ENCODE results near the gene DNAH9. TPM values are rescaled to one million over a fixed set of nuclear protein-coding genes. Genes with fewer than 3 reads are reported as not detected.
A peak's percentile ranks its signal among the peaks of the same experiment; 100 is the strongest.

The DNAH9 gene
- polyA plus RNA-seq, 5 donors = 2.3 to 9.3 (median 6.6) TPM

DNA sequence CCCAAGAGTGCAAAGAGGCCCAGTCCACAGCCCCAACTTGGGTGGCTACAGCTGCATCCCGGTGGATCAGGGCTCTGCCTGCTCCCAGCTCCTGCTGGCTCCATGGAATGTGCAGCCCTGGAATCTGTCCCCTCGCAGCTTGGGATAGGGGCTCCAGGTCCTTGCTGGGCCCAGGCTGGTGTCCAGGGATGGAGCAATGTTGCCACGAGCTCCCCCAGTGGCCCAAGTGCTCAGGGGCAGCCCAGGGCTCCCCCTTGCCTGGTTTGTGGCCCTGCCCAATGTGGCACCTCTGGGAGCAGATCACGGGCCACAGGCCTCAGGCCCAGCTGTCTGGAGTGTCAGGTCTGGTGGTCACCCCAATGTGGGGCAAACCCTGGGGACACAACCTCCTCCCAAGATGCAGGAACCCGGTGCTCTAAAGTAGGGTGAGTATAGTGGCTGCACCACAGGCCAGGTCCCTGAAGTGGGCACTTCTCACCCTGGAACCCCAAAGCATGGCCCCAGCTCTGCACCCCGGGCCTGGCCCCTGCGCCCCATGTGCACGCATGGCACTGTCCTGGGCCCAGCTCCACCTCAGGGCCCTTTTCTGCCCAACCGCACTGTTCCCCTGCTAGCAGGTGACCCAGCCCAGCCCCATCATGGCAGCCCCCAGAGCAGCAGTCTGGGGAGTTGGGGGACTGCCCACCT is 14.8 kb upstream of the DNAH9 start:
- no peak for DNase-seq

DNA sequence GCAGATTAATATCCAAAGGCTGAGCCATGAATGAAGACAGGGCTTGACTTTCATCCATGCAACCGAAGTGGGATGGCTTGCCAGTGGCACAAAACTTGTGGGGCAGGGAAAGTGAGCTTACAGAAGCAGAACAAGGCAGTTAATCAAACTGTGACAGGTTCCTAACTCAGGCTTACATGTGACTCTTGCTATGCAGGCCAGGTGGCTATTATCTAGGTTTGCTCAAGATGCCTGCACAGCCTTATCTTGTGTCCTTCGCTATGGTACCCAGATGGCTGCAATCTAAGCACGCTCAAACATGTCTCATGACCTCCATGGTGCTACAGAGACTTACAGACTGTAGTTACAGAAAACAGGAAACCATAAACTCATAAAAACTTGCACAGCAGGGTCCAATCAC is 8.6 kb upstream of the DNAH9 start:
- no peak for DNase-seq

DNA sequence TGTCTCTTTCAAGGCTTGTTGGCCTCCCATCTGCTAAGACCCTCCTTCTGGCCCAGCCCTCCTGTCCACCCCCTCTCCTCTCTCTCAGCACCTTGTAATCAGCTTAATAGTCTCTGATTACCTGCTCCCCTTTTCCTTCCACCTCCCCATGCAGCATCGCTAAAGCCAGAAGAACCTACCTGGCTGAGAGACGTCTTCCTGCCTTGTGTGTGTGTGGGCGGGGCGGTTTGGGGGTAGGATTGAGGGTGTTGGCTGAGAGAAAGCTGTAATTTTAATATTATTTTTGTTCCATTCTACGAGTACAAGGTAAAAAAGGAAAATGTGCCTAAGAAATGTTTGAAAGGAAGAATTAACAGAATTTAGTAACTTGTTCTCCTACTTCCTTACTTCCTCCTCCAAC is 3.4 kb downstream of the DNAH9 start:
- no peak for DNase-seq

DNA sequence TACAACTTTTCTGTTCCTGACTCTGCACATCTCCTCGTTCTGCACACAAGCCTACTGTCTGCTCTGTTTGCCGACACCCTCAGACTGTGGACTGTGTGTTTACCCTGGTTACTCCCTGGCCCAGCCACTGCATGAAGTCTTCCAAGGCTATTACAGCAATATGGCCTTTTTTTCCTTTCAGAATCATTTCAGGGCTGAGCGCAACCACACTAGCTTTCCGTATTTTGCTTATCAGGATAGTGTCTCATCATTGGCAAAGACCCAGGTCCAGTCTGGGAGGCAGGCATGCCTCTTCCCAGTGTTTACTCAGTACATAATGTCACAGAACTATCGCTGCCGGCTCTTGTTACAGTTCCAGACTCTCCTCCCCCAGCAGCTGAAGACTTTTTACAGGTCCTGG is 10.1 kb downstream of the DNAH9 start:
- DNase-seq = peak; percentile 75 to 83

DNA sequence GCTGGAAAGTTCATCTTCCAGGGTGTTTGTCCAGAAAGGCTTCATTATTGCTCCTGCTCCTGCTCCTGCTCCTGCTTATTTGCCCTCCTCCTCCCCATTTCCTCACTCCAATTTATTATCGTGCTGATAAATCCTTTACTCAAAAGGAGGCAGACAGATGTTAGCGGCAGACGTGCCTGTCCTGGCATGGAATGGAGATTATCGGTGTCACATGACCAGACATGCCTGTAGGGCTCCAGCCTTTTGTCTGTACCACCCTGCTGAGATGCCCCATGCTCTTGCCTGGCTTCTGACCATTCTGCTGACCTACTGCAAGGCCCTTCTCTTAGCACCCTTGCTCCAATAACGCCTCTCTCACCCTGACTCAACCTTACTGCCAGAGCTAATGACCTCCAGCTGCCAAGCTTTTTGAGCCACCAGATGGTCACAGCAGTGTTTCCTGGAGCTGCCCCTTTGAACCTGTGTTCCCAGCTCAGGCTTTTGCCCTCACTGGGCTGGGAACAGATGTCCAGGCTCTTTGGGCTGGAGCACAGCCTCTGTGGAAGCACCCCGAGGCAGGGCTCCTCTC is 12.8 kb downstream of the DNAH9 start:
- no peak for DNase-seq

DNA sequence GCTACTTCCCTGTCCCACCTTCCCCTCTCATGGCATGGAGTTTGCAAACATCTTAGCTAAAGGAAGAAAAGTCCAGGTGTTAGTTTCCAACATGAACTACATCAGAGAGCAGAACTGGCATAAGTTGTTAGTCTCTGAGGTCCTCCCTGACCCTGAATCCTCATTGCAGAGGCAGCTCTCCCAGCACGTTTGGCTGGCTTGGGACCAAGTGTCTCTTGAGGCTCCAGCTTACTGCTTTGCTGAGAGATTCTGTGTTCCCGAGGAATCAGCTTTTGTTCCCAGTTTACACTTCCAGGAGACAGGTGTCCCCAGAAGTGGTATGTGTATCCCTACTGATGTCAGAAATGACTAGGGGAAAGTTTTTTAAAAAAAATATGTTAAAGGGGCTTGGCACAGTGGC is 14.7 kb downstream of the DNAH9 start:
- no peak for DNase-seq

DNA sequence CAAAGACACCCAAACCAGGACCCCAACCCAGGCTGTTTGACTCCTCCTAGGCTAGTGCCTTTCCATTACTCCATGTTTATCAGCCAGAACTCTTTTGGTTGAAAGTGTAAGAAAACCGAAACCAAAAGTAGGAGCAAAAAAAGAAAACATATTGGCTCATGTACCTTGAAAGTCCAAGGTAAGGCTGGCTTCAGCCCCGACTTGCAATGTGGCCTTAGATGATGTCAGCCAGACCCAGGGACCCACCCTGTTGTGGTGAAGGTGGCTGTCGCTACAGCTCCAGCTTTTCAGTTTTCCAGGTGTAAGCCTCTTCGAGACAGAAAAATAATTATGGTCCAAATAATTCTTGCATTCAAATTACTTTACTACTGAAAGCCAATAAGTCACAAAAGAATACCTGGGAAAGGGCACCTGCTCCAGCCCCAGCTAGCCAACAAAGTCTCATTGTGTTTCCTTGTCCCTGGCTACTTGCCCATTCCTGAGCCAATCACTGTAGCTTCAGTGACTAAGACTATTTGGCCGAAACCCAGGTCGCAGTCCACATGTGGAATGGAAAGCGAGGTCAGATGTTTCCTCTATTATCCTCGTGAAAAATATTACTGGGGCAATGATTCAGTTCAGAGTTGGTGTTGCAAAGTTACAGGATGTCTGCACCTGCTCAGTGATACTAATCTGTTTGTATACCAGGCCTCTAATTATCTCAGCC is 20.7 kb downstream of the DNAH9 start:
- DNase-seq = no peak

DNA sequence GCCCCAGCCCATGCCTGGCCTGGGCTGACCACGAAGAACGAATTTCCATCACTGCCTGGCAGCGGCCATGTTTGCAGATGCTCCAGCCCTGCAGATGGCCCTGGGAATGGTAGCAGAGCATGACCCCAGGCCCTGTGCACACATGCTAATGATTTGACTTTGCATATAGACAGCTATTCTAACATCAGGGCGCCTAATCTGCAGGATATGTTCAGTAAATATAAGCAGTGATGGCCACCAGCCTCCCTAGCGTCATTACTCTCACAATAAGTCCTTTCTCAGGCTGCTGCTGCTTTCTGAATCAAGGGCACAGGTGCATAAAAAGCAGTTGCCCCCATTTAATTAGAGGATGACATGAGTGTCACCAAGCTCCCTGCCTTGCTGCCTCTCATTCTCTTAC is 24.2 kb downstream of the DNAH9 start:
- DNase-seq = no peak

DNA sequence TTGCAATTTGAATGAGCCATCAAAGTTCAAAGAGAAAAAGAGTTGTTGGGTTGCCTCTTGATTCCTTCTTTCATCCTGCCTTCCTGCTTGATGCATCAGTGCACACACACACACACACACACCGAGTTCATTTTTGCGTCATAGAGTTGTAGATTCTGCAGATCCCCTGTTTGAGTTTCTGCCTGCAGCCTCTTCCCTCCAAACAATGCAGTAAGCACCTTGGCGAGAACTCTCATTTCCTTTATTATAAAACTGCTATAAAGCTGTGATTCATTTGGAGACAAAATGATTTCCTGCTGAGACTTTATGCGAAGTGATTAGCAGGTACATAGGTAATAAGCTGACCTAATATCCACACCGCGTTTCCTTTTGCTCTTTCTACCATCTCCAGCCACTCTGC is 26.7 kb downstream of the DNAH9 start:
- no peak for DNase-seq

DNA sequence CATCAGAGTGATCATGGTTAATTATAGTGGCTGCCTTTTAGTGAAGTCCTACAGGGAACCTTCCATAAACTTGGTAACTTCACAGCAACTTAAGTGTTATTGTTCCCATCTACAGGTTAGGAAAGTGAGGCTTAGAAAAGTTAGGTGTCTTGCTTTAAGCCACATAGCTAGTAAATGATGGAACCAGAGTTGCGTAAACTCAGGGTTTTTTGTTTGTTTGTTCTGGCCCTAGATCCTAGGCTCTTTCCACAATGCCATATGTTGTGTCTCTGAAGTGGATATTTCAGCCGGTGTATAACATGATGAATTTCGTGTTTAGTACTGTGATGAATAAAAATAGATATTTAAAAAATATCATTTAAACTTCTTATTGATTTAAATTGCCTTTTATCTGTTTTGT is 27.6 kb downstream of the DNAH9 start:
- no peak for DNase-seq

DNA sequence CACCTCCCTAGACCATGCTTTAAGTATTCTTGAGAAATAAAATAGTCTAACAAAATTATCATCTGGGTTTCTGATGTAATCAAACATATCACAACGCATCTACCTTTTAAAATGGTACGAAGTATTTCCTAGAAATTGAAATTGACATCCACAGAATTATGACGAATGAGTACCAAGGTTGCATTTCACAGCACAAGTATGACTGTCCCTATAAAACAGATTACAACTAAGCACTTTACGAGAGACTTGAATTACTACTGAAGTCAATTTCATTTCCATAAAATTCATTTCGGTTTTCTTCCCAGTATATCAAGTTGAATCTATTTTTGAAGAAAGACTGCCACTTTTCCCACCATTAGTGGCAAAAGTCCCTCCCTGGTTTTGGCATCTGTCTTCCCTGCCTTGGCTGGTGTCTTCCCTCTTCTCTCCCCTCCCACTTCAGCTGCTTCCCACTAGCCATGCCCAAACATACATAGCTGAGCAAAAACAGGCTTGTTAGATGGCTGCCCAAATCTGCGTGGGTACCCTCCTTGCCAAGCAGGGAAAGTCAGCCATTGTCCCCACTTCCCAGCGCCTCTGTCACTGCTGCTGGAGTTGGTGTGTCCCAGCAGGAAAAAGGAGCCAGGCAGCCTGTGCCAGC is 29.2 kb downstream of the DNAH9 start:
- DNase-seq = no peak

DNA sequence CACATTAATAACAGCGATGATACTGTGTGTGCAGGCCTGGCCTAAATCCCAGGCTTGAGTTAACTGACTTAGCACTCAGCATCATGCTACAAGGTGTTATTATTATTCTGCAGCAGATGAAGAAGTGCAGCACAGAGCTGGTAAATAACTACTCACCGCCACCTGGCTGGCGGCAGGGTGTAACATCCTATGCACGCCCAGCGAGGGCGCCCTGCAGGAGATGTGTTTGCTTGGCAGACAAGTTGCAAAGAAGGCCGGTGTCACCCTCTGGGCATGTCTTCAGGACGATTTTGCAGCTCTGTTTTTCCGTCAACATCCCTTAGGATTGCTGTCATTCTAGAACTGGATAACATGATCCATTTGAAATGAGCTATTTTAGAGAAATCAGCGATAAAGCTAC is 30.1 kb downstream of the DNAH9 start:
- no peak for DNase-seq

DNA sequence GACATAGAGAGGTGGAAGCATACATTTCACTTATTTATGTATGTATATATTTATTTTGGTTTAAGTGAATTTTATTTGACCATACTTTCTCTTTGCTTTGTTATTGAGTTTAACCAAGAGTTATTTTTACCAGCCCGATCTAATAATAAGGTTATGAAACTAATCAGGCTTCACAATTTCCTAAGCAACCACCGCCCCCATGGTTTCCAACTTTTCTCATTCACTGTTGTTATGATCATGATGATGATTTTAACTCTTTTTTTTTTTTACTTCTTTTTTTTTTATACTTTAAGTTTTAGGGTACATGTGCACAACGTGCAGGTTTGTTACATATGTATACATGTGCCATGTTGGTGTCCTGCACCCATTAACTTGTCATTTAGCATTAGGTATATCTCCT is 30.6 kb downstream of the DNAH9 start:
- no peak for DNase-seq

DNA sequence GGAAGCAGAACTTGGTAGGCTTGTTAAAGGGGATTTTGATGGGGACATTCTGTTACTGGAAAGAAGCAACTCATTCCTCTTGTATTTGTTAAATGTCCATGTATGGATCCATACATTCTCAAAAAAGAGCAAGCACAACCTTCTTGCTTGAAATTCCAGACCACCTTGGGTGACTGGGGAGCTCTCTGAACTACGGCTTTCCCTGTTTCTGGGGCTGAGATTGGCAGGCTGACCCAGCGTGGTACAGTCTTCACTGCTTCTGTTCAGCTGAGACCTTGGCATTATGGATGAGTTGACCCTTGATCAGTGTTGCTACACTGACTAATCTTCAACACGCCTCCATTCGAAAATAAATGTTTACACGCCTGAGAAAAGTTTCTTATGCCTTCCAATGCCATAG is 38.5 kb downstream of the DNAH9 start:
- no peak for DNase-seq

DNA sequence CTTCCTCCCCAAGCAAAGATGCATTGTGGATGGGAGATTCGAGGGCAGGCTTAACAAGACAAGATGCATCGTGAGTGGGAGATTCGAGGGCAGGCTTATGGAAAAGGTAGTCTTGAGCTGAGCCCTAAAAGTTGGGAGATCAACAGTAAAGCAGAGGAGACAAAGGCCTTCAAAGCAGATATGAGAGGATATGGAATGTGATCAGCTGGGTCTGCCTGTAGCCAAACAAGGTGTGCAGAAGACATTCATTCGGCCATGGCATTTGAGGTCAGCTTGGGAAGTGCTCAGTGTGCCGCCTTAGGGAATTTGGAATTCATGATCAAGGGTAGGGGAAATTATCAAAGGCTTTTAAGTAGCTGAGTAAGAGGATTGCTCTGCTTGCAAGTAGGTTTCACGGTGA is 39.5 kb downstream of the DNAH9 start:
- DNase-seq = no peak

DNA sequence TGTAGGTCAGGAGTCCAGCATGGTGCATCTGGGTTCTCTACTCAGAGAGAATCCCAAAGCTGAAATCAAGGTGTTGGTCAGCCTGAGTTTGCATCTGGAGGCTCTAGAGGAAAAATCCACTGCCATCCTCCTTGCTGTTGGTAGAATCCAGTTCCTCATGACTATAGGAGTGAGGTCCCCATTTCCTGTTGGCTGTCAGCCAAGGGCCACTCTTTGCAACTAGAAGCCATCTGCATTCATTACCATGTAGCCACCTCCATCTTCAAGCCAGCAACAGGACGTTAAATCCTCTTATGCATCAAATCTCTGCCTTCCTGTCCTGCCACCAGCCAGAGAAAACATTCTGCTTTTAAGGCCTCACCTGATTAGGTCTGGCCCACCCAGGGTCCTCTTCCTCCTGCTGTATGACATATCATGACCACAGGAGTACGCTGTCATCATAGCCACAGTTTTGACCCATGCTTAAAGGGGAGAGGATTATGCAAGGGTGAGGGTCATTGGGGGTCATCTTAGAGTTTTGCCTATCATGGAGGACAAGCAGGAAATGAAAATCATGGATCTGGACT is 40.5 kb downstream of the DNAH9 start:
- no peak for DNase-seq

DNA sequence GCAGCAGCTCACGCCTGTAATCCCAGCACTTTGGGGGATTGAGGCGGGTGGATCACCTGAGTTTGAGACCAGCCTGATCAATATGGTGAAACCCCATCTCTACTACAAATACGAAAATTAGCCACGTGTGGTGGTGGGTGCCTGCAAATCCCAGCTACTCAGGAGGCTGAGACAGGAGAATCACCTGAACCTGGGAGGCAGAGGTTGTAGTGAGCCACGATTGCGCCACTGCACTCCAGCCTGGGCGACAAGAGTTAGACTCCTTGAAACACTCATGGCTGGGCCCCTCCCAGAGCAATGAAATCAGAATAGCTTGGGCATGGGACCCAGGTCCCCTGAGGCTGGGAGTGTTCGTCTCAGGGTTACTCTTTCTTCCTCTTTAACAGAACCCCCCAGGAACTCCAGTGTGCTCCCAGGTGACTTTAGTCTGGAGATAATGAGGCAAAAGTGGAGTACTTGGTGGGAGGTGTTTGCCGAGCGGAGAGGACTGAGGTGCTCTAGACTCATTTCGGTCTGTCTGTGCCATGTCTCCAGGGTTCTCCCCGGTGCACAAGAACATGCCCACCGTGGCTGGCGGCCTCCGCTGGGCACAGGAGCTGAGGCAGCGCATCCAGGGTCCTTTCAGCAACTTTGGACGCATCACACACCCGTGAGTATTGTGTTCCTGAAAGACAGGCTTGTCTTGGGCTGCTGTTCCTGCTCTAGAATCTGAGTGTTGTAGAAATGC is 41.6 kb downstream of the DNAH9 start:
- DNase-seq = no peak

DNA sequence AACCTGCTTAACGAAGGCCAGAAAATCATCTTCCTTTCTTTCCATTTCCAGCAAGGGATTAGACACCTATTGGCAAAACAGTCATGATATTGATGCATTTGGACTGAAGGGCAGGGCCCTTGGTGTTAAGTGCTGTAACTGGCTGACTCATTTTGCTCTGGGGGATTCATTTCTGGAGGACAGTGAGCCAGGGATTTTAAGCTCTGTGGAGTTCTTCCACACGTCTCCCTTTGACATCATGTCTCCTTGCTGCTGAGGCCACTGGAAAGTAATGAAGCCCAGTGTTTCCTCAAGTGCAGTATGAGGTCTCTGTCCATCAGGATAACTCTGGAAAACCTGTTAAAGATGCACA is 42.2 kb downstream of the DNAH9 start:
- no peak for DNase-seq

DNA sequence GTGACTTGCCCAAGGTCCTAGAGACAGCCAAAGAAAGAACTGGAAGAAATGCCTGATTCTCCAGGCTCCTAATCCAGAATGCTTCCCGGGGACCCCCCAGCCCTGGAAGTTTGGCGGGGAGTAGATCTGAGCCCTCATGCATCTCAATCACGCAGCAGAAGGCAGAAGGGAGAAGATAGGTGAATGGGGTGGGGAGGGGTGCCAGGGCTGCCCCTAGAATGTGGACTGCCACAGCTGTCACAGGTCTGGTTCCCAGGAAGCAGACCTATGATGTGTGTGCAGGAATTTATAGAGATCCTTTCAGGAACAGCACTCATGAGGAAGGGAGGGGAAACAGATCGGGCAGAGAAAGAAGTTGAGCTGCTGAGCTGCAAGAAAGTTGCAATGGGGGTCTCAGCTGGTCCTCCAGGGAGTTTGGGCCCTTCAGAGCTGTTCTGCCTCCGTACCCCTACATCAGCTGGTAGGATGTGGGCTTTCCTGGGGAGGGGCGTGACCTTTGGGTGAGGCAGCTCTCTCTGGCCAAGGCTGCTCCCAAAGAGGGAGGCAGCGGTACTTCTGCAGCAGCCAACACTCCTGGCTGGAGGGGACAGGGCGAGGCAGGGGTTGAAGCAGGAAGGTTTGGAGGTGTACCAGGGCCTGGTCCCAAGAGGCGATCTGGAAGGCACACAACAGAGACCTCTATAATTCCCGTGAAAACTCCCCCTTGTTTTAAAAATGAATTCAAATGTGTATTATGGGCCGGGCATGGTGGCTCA is 43.4 kb downstream of the DNAH9 start:
- DNase-seq = no peak

DNA sequence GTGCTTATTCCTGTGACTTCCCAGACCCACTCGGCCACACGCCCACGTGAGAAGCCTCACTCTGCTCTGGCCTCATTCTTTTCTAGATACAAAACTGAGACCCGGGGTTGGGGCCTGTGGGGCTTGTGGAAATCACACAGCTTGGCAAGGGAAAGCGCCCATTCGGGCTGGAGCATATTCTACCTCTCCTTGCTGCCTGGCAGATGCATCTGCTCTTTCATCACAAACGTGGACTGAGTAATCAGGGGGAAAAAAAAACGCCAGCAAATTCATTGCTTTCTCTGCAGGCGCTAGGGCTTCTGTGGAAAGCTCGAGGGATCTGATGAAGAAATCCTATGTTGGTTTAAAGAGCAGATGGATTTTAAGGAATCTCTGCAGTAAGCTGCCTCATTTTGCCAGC is 44.4 kb downstream of the DNAH9 start:
- no peak for DNase-seq

DNA sequence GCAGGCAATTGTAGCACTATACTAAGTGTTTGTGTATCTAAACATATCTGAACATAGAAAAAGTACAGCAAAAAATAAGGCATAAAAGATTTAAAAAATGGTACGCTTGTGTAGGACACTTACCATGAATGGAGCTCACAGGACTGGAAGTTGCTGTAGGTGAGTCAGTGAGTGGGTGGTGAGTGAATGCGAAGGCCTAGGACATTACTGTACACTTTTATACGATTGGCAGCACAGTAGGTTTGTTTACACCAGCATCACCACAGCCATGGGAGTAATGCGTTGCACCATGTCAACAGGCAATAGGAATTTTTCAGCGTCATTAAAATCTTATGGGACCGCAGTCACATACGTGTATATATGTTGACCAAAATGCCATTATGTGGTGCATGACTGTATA is 45.6 kb downstream of the DNAH9 start:
- no peak for DNase-seq
